ENCODE measurements around the gene PLIN5. TPM values are rescaled to one million over a fixed set of nuclear protein-coding genes. Genes with fewer than 3 reads are reported as not detected.
"Not testable (repeated sequence)": the region's sequence is repeated elsewhere in the genome, so short reads cannot be mapped to it uniquely, and the experiment has no call there.

The PLIN5 gene
- total RNA-seq, 1 experiment from 2014 or later, result 1.3 TPM

DNA sequence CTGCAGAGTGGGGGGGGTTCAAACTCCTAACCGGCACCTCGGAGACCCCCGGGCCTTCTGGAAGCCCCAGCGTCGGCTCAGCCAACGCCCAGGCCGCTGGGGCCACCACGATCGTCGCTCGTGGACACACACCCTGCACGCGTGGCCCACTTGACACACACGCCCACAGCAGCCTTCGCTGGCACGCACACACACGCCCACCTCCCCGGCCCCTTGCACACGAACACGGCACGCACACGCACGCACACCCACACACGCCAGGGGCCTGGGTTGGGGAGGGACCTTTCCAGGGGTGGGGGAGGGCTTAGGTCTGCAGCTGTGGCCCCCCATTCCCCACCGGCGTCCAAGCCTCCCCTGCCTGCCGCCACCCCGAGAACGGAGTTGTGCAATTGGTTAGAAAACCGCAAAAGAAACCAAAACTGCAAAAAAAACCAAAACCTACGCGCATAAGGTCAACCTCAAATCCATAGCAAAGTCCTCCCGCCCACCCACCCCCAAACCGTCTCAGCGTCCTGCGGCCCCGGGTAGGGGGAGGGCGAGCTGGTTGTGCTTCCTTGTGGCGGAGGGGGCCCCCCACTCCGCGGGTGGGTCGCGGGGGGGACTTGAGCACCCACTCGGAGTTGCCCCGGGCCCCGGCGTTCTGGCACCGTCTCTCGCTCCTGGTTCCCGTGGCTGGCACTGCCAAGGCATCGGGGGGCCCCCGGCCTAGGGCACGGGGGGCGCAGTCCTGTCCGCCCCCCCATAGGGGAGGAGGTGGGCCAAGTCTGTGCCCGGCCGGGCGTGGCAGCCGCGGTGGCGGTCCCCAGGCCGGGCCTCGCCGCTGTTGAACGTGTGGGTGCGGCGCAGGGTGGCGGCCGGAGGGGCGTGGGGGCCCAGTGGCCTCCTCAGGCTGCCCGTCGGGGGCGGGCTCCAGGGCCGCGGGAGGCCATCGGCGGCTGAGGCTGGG lies 8.1 kb upstream of the PLIN5 start:
- DNase-seq (ENCODE audit: low read depth), result no peak

DNA sequence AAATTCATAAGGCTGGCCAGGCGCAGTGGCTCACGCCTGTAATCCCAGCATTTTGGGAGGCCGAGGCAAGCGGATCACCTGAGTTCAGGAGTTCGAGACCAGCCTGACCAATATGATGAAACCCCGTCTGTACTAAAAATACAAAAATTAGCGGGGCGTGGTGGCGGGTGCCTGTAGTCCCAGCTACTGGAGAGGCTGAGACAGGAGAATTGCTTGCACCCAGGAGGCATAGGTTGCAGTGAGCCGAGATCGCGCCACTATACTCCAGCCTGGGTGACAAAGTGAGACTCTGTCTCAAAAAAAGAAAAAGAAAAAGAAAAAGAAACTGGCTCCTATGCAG lies 6.8 kb upstream of the PLIN5 start:
- not testable (repeated sequence) for DNase-seq (ENCODE audit: low read depth)

DNA sequence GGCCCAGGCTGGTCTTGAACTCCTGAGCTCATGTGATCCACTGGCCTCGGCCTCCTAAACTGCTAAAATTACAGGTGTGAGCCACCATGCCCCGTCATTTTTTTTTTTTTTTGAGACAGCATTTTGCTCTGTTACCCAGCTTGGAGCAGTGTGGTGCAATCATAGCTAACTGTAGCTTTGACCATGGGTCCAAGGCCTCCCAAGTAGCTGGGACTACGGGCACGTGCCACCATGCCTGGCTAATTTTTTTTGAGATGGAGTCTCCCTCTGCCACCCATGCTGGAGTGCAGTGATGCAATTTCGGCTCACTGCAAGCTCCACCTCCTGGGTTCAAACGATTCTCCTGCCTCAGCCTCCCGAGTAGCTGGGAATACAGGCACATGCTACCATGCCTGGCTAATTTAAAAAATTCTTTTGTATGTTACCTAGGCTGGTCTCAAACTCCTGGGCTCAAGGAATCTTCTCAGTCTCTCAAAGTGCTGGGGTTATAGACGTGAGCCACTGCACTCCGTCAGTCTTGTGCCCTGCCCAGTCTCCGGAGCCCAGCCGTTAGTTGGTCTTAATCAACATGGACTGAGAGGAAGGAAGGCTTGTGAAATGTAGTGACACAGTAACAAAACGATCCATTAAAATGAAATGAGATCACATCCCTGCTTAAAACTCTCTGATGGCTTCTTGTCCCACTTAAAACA lies 6.2 kb upstream of the PLIN5 start:
- no peak for DNase-seq (ENCODE audit: low read depth)

DNA sequence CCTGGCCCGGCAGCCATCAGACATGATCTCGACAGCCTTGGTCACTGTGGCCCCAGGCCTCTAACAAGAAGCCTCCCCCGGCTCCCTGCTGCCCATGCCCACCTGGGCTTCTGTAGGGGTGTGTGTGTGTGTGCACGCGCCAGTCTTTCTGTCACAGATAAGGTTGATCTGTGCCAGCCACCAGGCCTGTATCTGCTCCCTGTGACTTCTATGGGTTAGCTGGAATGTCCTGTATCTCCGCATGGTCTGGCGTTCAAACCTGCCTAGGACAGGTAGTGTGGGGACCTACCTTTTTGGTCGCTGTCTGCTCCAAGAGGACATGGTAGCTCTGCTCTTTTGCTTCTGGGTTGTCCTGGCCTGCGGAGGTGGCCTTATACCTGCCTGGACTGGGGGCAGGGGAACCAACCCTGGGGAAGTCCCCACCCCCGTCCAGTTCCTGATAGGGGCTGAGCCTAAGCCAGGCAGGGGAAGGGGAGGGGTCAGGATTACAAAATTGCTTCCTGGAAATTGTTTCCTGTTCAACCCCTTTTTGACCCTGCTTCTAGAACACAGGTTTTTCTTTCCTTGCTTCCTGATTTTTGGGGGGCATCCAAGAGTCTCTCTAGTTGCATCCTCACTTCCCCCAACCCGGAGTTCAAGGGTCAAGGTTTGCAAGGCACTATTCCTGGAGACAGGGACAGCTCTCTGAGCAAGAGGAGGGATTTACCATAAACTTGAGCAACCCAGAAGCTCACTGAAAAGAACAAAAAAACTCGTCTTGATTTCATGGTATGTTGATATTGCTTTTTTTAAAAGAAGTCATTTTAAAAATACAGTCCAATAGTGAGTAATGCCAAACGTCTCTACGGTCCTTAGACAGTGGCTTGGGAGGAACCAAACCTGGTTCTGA lies 4.9 kb upstream of the PLIN5 start, which contains the start of gene LRG1:
Gene LRG1 (minus strand): TSS at position 344 of the 889 bp plus-strand sequence. CDS start 23 bp downstream, at position 321.
- no peak for DNase-seq (ENCODE audit: low read depth)

- no peak for DNase-seq (ENCODE audit: low read depth)
Observed at GRCh38 chr19:4539169-4539692, 4.2 kb upstream of the PLIN5 start.

DNA sequence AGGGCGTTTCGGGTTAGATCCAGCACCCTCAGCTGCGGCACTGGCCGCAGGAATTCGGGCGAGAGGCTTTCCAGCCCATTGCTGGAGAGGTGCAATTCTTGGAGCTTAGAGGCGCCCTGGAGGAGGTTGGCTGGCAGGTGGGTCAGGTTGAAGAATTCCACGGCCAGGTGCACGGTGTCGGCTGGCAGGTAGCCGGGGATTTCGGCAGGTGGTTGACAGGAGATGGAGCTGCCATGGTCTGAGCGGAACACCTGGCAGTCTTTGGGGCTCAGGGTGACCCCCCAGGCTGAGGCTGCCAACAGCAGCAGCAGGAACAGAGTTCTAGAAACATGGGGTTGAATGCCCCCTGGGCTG lies 3.6 kb upstream of the PLIN5 start:
- DNase-seq (ENCODE audit: low read depth), result no peak

DNA sequence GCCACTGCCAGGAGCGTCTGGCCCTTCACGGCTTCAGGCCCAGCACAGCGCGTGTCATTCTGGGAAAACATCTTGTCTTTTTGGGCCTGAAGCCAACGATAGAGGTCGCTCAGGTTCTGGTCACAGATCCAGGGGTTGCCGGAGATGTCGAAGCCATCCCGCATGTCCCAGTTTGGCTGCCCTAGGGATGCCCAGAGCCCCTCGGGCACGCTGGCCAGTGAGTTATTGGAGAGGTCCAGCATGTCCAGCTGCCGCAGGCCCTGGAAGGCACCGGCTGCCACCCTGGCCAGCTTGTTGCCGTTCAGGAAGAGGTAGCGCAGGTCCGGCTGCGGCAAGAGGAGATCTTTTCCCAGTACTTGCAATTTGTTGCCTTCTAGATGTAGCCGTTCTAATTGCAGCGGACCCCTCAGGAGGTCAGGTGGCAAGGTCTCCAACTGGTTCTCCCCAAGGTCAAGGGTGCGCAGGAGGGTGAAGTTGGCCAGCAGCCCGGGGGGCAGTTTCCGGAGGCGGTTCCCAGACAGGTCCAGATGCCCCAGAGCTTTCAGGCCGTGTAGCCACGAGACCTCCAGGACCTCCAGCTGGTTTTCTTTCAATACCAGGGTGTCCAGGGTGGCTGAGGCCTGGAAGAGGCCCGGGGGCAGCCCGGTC lies 3.1 kb upstream of the PLIN5 start:
- no peak for DNase-seq (ENCODE audit: low read depth)

DNA sequence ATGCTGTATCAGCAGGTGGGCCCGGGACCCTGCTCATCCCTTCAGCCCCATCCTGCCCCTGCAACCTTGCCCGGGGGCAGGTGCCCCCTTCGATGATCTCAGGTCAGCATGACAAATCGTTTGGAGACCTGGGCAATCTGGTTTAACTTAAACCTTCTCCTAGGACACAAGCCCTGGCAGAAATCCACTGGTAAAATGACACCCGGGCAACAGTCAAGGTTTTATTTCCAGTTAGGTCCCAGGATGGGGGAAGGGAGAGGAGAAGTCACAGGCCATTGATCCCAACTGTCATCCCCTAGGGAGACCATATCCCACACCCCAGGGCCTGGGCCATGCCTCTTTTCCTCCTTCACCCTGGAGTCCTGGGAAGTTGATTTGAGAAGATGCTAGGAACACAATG lies 1.8 kb upstream of the PLIN5 start:
- no peak for DNase-seq (ENCODE audit: low read depth)

- DNase-seq (ENCODE audit: low read depth), result no peak
Observed at GRCh38 chr19:4533835-4534424, 1.1 kb downstream of the PLIN5 start.

DNA sequence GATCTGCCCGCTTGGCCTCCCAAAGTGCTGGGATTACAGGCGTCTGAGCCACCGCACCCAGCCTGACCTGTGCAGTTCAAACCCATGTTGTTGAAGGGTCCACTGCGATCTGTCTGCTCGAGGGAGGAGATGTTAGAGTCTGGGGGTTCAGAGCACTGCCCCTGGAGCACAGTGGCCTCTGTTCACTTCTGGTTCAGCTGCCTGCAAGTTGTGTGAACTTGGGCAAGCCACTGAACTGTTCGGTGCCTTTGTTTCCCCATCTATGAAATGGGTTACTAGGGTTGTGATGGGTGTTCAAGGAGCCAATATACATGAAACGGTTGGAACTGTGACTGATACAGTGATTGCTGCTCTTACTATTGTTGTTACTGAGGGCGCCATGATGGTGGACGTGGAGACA lies 1.7 kb downstream of the PLIN5 start:
- DNase-seq (ENCODE audit: low read depth), result no peak

DNA sequence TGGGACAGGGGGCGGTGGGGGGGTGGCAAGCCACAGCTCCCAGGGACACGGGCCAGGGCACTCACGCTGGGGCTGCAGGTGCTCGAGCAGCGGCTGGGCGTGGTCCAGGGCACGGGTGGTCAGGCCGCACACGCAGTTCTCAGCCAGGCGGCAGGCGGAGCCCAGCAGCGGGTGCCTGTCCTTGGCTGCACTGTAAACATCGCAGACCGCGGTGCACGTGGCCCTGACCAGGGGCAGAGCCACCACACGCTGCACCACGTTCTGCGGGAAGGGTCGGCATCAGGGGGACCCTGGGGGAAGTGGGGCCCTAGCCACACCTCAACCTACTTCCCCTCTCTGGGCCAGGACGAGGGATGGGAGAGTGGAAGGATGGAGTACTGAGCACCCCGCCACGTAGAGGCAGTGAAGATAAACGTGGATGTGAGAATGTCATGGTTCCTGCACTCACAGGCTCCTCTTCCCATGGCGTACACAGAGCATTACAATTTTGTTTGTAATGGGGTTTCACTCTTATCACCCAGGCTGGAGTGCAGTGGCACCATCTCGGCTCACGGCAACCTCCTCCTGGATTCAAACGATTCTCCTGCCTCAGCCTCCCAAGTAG lies 3.4 kb downstream of the PLIN5 start:
- no peak for DNase-seq (ENCODE audit: low read depth)

- DNase-seq (ENCODE audit: low read depth), result no peak
Observed at GRCh38 chr19:4529924-4530522, 5.0 kb downstream of the PLIN5 start.

DNA sequence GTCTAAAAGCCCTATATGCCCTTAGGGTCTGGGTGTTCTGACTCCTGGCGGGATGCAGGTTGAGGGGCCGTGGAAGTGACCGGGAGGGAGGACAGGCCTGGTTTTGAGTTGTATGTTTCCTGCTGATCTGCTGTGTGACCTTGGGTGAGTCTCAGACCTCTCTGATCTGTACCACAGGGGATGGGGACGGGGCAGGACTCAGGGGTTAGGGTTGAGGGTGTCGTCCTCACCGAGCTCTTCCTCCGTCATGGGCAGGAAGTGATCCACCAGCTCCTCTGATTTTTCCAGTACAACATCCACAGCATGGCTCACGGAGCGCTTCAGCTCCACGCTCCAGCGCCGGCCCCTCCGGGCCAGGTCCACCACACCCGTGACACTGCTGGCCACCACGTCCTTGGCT lies 6.2 kb downstream of the PLIN5 start:
- no peak for DNase-seq (ENCODE audit: low read depth)

- not testable (repeated sequence) for DNase-seq (ENCODE audit: low read depth)
Observed at GRCh38 chr19:4527377-4527776, 7.6 kb downstream of the PLIN5 start.

DNA sequence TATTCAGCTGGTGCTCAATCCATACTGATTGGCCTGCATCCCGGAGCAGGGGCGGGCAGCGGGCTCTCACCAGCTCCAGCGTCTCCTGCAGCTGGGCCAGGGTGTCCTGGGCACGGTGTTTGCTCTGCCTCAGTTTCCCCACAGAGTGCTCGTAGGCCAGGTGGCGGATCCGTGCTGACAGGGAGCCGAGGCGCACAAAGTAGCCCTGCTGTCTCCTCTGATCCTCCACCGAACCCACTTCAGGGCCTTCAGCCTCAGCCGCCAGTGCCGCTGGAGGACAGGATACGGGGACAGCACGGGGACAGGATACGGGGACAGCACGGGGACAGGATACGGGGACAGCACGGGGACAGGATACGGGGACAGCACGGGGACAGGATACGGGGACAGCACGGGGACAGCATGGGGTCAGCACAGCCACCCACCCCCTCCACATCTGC lies 9.4 kb downstream of the PLIN5 start:
- DNase-seq (ENCODE audit: low read depth), result no peak

- DNase-seq (ENCODE audit: low read depth), result peak; percentile 59
Observed at GRCh38 chr19:4524808-4525562, 10.0 kb downstream of the PLIN5 start.

DNA sequence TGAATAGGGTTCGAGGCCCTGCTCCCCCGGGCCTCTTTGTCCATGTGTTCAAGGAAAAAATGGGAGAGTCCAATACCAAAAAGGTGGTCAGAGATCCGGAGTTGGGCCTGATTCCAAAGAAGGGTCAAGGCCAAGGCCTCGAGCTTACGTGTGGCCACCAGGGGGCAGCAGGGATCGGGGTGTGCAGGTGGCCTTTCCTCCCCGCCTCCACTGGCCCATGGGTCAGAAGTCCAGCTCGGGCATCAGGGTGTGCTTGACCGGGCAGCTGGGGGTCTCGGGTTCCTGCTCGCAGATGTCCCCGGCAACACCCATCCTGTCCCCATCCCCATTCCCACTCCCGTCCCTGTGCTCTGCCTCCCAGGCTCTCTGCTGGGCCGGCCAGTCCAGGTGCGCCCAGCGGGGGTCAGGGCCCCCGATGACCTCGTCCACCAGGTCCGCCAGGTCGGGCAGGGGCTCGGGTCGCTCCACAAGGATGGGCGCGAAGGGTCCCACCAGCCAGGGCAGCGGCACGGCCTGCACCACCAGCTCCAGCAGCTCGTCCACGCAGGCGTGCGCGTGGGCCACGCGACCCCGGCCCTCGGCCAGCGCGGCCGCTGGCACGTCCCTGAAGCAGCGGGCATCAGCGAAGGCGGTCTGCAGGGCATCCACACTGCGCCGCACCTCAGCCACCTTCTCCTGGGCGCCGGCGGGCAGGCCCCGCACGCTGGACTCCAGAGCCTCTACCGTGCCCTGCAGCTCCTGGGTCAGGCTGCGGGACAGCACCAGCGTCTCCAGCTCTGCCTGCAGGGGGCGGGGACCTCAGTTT lies 11.5 kb downstream of the PLIN5 start:
- peak; percentile 58 for DNase-seq (ENCODE audit: low read depth)

DNA sequence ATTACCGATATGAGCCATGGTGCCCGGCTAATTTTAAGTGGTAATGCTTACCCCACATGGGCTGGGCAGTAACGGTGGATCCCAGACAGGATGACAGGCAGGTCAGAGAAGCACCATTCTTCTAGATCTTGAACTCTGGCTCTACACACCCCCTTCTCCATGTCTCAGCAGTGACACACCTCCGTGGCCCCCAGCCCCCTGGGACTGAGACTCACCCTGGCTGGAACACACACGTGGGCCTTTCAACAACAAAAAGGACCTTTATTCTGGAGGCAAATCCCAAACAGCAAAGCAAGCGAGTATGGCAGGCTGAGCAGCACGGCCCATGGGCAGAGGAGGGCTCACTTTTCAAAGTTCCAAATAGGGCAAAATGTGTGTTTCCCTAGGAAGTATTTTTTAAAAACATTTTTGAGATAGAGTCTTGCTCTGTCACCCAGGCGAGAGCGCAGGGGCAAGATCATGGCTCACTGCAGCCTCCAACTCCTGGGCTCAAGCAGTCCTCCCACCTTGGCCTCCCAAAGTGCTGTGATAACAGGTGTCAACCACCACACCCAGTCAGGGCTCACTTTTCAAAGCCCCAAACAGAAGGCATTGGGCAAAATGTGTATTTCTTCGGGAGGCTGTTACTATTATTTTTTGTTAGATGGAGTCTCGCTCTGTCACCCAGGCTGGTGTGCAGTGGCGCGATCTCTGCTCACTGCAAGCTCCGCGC lies 12.6 kb downstream of the PLIN5 start:
- no peak for DNase-seq (ENCODE audit: low read depth)

Data from Daoy (cell line).